Renal pelvis (tissue), 4 donors: ENCODE data around the gene DLGAP4. TPM values are rescaled to one million over a fixed set of nuclear protein-coding genes. Genes with fewer than 3 reads are reported as not detected.
"Not testable (repeated sequence)": the region's sequence is repeated elsewhere in the genome, so short reads cannot be mapped to it uniquely, and the experiment has no call there.

Source experiments
- DNase-seq: peaks from one replicate; pipeline ENCODE4 v3.0.0-alpha.2; 2013
- polyA plus RNA-seq, 3 donors: library from polyadenylated mRNA; unstranded; fragments of 120-200 nt; gene quantifications; one replicate each; pipeline ENCODE4 v1.2.1, GENCODE V29; 2013; ENCODE audit not compliant: insufficient read length in 3 of 3

The DLGAP4 gene
- polyA plus RNA-seq, 3 donors, result 68.8 to 72.5 (median 69.3) TPM

- DNase-seq, result no peak
These were observed 190.8 kb downstream of the DLGAP4 start for GRCh38 chr20:36496707-36497669.

DNA sequence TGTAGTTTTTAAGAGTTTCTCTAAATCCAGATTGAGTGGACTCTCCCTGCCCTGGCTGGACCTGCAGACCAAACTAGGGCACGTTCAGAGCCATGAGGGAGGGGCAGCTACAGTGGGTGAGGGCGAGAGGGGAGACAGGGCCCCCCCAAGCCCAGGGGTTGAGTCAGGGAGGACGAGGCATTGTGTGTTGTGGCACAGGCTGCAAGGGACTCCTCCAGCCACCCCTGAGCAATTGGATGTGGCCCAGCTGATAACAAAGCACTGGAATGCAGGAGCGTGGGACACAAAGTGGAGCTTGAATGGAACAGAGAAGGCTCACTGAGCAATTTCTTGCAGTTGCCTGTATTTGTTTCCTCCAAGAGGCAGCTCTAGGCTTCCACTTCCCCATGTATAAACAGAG is 191.7 kb downstream of the DLGAP4 start:
- DNase-seq, result no peak

DNA sequence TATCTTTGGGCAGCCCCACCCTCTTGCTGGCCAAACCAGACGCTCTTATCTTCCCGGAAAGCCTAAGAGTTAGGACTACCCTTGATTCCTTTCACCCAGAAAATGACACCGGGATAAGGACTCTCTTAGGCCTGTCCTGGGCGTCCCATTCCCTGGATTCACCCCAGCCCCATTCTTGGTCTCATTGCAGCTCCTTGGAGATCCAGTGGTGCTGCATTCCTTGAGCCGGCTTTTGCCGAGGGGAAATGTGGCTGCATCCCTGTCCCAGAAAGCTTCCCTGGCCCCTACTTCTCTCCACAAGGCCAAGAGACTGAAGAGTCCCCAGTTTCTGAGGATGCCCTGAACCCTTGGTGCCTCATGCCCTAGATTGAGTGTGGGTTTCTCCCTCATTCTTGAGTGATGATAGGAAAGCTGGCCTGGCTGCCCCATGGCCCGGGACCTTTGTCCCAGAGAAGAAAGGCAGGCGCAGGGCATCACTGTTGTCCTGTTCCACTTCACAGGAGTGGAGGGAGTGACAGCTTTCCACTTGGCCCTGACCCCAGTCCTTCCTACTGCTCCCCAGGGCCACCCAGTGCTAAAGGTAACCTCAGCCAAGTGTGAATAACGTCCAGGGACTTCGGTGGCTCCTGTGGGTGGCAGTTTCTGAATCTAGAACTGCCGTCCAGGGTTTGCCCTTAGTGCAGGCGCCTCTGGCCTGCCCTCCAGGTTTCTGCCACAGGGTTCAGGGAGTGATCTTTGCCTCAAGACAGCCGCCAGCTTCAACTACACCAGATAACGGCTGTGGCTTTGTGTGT is 192.4 kb downstream of the DLGAP4 start:
- no peak for DNase-seq

GRCh38 chr20:36499211-36499610 is 193.1 kb downstream of the DLGAP4 start:
- DNase-seq, result no peak

- DNase-seq, result no peak
These were observed 193.8 kb downstream of the DLGAP4 start for GRCh38 chr20:36499723-36500501.

GRCh38 chr20:36501367-36502006 is 195.3 kb downstream of the DLGAP4 start:
- DNase-seq, result no peak

GRCh38 chr20:36504295-36504694 is 198.2 kb downstream of the DLGAP4 start:
- DNase-seq, result no peak

GRCh38 chr20:36506253-36506652 is 200.1 kb downstream of the DLGAP4 start:
- no peak for DNase-seq

DNA sequence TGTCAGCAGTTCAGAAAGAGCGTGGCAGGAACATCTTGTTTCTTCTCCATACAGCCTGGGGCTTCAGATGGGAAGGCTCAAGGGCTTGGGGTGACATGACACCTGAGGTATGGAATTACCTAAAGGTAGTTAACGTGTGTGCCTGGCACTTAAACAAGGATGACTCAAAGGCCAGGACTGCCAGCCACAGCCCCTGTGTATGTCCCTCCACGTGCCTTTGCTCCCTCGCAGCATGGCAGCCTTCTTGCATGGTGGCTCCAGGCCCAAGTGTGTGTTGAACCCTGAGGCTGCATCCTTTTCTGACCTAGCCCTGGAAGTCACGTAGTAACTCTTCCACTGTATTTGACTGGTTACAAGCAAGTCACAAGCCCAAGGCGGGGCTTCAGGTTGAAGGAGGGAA is 201.6 kb downstream of the DLGAP4 start:
- no peak for DNase-seq

DNA sequence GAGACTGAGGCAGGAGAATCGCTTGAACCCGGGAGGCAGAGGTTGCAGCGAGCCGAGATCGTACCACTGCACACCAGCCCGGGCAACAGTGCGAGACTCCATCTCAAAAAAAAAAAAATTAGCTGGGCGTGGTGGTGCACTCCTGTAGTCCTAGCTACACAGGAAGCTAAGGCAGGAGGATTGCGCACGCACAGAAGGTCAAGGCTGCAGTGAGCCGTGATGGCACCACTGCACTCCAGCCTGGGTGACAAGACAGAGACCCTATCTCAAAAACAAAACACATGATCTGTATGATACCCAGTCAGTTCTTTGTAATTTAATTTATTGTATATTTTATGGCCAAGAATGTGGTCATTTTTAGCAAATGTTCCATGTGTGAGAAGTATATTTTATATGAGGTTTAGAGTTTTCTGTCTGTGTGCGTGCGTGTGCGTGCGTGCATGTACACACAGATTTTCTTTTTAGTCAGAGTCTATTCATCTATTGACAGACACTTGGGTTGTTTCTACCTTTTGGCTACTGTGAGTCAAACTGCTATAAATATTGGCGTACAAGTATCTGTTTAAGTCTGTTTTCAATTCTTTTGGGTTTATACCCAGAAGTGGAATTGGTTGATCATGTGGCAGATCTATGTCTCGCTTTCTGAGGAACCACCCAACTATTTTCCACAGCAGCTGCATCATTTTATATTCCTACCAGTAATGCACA is 213.0 kb downstream of the DLGAP4 start:
- DNase-seq, result no peak

GRCh38 chr20:36519944-36520343 is 213.8 kb downstream of the DLGAP4 start:
- no peak for DNase-seq

GRCh38 chr20:36521526-36521925 is 215.4 kb downstream of the DLGAP4 start:
- no peak for DNase-seq

GRCh38 chr20:36522412-36522811 is 216.3 kb downstream of the DLGAP4 start:
- DNase-seq, result not testable (repeated sequence)

DNA sequence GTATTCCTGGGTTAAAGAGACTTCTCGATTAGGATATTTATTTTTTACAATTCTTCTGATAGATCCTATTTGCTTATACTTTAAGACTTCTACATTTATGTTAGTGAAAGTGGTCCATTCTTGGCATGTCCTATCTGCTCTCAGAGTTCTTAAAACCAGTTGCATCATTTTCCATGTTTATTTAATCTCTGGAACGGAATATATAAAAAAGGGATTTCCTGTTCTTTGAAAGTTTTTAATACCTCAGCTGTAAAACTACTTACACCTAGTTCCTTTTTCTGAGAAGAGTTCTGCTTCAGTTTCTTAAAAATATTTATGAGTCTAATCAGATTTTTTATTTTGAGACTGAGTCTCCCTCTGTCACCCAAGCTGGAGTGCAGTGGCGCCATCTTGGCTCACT is 217.2 kb downstream of the DLGAP4 start:
- no peak for DNase-seq

- no peak for DNase-seq
These were observed 219.7 kb downstream of the DLGAP4 start for GRCh38 chr20:36525620-36526365.

DNA sequence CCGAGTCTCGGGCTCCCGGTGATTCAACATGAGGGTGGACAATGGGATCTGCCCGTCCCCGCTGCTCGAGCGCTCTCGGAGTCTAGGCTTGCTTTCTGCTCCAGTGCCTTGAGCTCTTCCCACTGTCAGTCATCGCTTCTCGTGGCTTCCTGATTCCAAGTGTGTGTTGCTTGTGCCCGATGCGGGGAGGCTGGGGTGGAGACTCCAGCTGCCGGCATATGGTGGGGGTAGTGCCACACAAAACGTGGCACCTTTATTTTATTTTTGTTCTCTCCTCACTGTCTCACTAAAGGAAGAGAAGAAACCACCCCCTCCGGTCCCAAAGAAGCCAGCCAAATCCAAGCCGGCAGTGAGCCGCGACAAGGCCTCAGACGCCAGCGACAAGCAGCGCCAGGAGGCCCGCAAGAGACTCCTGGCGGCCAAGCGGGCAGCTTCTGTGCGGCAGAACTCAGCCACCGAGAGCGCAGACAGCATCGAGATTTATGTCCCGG is 220.4 kb downstream of the DLGAP4 start:
- no peak for DNase-seq

- no peak for DNase-seq
These were observed 221.4 kb downstream of the DLGAP4 start for GRCh38 chr20:36527331-36528125.

DNA sequence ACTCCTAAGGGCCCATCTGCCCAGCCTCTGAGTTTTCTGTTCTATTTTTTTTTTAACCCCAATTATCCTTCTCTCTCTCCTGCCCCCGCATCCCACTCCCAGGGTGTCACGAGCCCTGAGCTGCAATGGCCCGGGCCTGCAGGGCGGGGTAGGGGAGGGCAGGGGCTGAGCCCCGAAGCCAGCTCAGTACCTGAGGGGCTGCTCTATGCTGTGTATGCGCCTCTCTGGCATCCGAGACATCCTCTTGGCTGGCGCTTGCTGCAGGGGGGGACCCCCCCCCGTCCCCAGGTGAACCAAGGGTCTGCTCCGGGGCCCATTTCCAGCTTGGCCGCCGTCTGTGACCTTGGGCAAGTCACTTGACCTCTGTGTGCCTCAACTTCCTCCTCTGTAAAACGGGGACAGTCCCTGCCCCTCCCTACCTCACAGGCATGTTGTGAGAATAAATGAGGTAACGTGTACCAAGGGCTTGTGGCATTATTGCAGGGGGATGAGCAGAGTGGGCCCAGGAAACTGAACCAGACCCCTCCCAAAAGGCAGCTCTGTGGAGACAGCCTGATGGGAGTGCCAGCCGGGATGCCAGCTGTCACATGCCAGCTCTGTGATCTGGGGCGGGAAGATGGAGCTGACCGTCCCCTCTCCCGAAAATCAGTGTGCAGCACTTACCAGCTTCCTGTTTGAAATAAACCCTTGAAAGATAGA is 222.2 kb downstream of the DLGAP4 start:
- no peak for DNase-seq
